K562 (cell line): ENCODE results near the gene ATF7IP. TPM values are rescaled to one million over a fixed set of nuclear protein-coding genes. Genes with fewer than 3 reads are reported as not detected.

ENCODE experiments used
- FOXA3 ChIP-seq, 2 experiments: fragments of 450-650 bp in 1 of 2; sonication (generic) in 1 of 2; formaldehyde crosslinking; IDR thresholded peaks in 1 of 2; conservative IDR thresholded peaks in 1 of 2; 2 replicates each; pipeline versions ENCODE4 v1.4.0 to v1.8.0; 2020 to 2022; ENCODE audit warnings: mild to moderate bottlenecking in 2 of 2, missing genetic modification reagents in 1 of 2
- HDAC6 ChIP-seq: IDR thresholded peaks from 2 replicates; pipeline ENCODE4 v1.6.1; 2012; ENCODE audit warnings: low read depth, mild to moderate bottlenecking, control low read depth, inconsistent platforms, low read length, moderate library complexity
- HSF4 ChIP-seq: fragments of 250-450 bp; sonication (Bioruptor Pico); IDR thresholded peaks from 2 replicates; pipeline ENCODE4 v2.1.2; 2022; ENCODE audit warnings: mild to moderate bottlenecking, moderate library complexity, borderline replicate concordance
- PKNOX1 ChIP-seq: fragments of 450-650 bp; IDR thresholded peaks from 2 replicates; pipeline ENCODE4 v1.6.1; 2016
- PREB ChIP-seq: sonication (generic); formaldehyde crosslinking; IDR thresholded peaks from 2 replicates; pipeline ENCODE4 v1.8.1; 2023; ENCODE audit warnings: mild to moderate bottlenecking, missing genetic modification reagents
- SETDB1 ChIP-seq: IDR thresholded peaks from one replicate; pipeline ENCODE4 v1.6.1; 2012; ENCODE audit warnings: low read length, control low read depth, inconsistent platforms
- SMARCA4 ChIP-seq: fragments of 450-650 bp; IDR thresholded peaks from 2 replicates; pipeline ENCODE4 v1.6.1; 2016
- TEAD1 ChIP-seq, 2 experiments: fragments of 450-650 bp in 1 of 2; sonication (generic) in 1 of 2; formaldehyde crosslinking; IDR thresholded peaks; 2 replicates each; pipeline versions ENCODE4 v1.4.0 to v1.8.0; 2020 to 2022; ENCODE audit warnings: mild to moderate bottlenecking in 2 of 2, missing genetic modification reagents in 1 of 2
- WHSC1 ChIP-seq: IDR thresholded peaks from one replicate; pipeline ENCODE4 v1.6.1; 2012; ENCODE audit warnings: low read length, control low read depth, inconsistent platforms
- ZC3H4 ChIP-seq: sonication (generic); formaldehyde crosslinking; IDR thresholded peaks from 2 replicates; pipeline ENCODE4 v1.9.0; 2021; ENCODE audit warnings: missing genetic modification reagents, borderline replicate concordance
- ZNF124 ChIP-seq: sonication (generic); formaldehyde crosslinking; IDR thresholded peaks from 2 replicates; pipeline ENCODE4 v1.8.1; 2022; ENCODE audit warnings: missing genetic modification reagents
- ZNF311 ChIP-seq: fragments of 250-450 bp; sonication (Bioruptor Pico); IDR thresholded peaks from 2 replicates; pipeline ENCODE4 v1.4.0; 2020; ENCODE audit warnings: mild to moderate bottlenecking, moderate library complexity
- ZNF551 ChIP-seq: fragments of 250-450 bp; sonication (Bioruptor Pico); IDR thresholded peaks from 2 replicates; pipeline ENCODE4 v1.5.0; 2021; ENCODE audit warnings: mild to moderate bottlenecking, moderate library complexity
- ZNF740 ChIP-seq, 3 experiments: fragments of 200-800 bp in 1 of 3; sonication (Bioruptor generic) in 1 of 3; sonication (generic) in 1 of 3; formaldehyde crosslinking in 1 of 3; IDR thresholded peaks; 2 replicates each; pipeline versions ENCODE4 v1.6.1 to v1.8.0; 2016 to 2022; ENCODE audit warnings: mild to moderate bottlenecking in 2 of 3, missing compliant biosample characterization in 2 of 3, missing genetic modification characterization in 2 of 3, missing genetic modification reagents in 1 of 3
- polyA plus RNA-seq, 8 experiments: library from polyadenylated mRNA; depleted of rRNA in 4 of 8; stranded (reverse) in 5 of 8; unstranded in 3 of 8; fragments of >200 nt; fragmentation: Nextera tagmentation in 2 of 8; fragmentation: Illumina TruSeq in 1 of 8; extraction: Ambion mirVana in 2 of 8; extraction: Trizol in 1 of 8; gene quantifications; 2 replicates each; pipeline versions ENCODE4 v1.2.1 to v1.2.3, GENCODE V29; 2011 to 2014; ENCODE audit warnings: inconsistent platforms in 1 of 8, missing spikeins in 1 of 8
- total RNA-seq, 7 experiments: library from RNA; depleted of rRNA in 6 of 7; stranded (reverse); fragments of >200 nt in 6 of 7; fragmentation: Illumina TruSeq in 2 of 7; extraction: Trizol in 2 of 7; gene quantifications; 2 replicates each; pipeline versions ENCODE4 v1.2.1 to v1.2.3, GENCODE V29; 2011 to 2021; ENCODE audit warnings: low replicate concordance in 1 of 7
- TF ChIP-seq, protein P1 (sequence below): sonication (generic); formaldehyde crosslinking; IDR thresholded peaks from 2 replicates; pipeline ENCODE4 v1.8.0; 2023; ENCODE audit warnings: missing genetic modification reagents, mild to moderate bottlenecking, borderline replicate concordance
- TF ChIP-seq, protein P2 (sequence below): fragments of 450-650 bp; formaldehyde crosslinking; IDR thresholded peaks from 2 replicates; pipeline ENCODE4 v1.4.0; 2020; ENCODE audit warnings: mild to moderate bottlenecking, moderate library complexity

ATF7IP gene
- total and polyA plus RNA-seq, 9 of the 15 experiments (the other 6 are each of a cell fraction or from before 2014, with no cell fraction given), result 2.8 to 27.1 (median 11.0) TPM

GRCh38 chr12:14410841-14411569 is 45.5 kb downstream of the ATF7IP start (continued):
- no peak for TF ChIP-seq ZNF740 (CRISPR knock-in tag; IDR thresholded peaks at IDR 0.05)
- no peak for TF ChIP-seq ZNF740 (tag; IDR thresholded peaks at IDR 0.05)
- TF ChIP-seq PREB (CRISPR knock-in tag), result no peak
- no peak for TF ChIP-seq TEAD1 (CRISPR knock-in tag; IDR thresholded peaks at IDR 0.05)
- TF ChIP-seq SETDB1, result no peak
- no peak for TF ChIP-seq ZNF124 (CRISPR knock-in tag)
- 0 out of 2 replicates have a peak, but pooled peaks have one; percentile 35 for TF ChIP-seq PKNOX1
- TF ChIP-seq, protein P1, sequence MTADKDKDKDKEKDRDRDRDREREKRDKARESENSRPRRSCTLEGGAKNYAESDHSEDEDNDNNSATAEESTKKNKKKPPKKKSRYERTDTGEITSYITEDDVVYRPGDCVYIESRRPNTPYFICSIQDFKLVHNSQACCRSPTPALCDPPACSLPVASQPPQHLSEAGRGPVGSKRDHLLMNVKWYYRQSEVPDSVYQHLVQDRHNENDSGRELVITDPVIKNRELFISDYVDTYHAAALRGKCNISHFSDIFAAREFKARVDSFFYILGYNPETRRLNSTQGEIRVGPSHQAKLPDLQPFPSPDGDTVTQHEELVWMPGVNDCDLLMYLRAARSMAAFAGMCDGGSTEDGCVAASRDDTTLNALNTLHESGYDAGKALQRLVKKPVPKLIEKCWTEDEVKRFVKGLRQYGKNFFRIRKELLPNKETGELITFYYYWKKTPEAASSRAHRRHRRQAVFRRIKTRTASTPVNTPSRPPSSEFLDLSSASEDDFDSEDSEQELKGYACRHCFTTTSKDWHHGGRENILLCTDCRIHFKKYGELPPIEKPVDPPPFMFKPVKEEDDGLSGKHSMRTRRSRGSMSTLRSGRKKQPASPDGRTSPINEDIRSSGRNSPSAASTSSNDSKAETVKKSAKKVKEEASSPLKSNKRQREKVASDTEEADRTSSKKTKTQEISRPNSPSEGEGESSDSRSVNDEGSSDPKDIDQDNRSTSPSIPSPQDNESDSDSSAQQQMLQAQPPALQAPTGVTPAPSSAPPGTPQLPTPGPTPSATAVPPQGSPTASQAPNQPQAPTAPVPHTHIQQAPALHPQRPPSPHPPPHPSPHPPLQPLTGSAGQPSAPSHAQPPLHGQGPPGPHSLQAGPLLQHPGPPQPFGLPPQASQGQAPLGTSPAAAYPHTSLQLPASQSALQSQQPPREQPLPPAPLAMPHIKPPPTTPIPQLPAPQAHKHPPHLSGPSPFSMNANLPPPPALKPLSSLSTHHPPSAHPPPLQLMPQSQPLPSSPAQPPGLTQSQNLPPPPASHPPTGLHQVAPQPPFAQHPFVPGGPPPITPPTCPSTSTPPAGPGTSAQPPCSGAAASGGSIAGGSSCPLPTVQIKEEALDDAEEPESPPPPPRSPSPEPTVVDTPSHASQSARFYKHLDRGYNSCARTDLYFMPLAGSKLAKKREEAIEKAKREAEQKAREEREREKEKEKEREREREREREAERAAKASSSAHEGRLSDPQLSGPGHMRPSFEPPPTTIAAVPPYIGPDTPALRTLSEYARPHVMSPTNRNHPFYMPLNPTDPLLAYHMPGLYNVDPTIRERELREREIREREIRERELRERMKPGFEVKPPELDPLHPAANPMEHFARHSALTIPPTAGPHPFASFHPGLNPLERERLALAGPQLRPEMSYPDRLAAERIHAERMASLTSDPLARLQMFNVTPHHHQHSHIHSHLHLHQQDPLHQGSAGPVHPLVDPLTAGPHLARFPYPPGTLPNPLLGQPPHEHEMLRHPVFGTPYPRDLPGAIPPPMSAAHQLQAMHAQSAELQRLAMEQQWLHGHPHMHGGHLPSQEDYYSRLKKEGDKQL (CRISPR knock-in tag), result no peak
- no peak for TF ChIP-seq ZNF311 (CRISPR knock-in tag)
- TF ChIP-seq ZNF551, result no peak
- TF ChIP-seq, protein P2, sequence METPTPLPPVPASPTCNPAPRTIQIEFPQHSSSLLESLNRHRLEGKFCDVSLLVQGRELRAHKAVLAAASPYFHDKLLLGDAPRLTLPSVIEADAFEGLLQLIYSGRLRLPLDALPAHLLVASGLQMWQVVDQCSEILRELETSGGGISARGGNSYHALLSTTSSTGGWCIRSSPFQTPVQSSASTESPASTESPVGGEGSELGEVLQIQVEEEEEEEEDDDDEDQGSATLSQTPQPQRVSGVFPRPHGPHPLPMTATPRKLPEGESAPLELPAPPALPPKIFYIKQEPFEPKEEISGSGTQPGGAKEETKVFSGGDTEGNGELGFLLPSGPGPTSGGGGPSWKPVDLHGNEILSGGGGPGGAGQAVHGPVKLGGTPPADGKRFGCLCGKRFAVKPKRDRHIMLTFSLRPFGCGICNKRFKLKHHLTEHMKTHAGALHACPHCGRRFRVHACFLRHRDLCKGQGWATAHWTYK (CRISPR knock-in tag), result no peak
- TF ChIP-seq FOXA3 (CRISPR knock-in tag; conservative IDR thresholded peaks at IDR 0.05 in 1 of 2, IDR thresholded peaks at IDR 0.05 in 1 of 2), result 0 out of 4 replicates have a peak, but pooled peaks of 1 of the 2 experiments have one; percentile 24
- no peak for TF ChIP-seq HDAC6
- peak; percentile 68; the same call in 1 of the 2 replicates for TF ChIP-seq SMARCA4
- no peak for TF ChIP-seq ZC3H4 (CRISPR knock-in tag)
- no peak for TF ChIP-seq WHSC1
- no peak for TF ChIP-seq HSF4
